ENCODE measurements around the gene MORN5. TPM values are rescaled to one million over a fixed set of nuclear protein-coding genes. Genes with fewer than 3 reads are reported as not detected.

Gene MORN5
- total RNA-seq, 2 experiments from 2014 or later = not detected

DNA sequence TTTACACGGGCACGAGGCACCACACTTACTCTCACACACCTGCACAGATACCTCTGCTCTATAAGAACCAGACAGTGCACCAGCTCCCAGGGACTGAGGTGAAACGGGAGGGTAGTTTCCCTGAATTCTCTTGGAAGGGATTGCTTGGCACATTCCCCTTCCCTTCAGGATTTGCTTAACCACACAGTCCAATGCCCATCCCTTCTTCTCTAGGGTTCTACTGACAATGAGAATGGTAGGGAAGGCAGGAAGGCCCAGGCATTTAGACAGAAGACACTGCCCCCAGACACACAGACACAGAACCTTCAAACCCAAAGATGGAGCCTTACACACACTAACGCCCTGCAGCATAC is 69.8 kb downstream of the MORN5 start:
- no peak overlapping the region for H3K27ac Mint-ChIP-seq
- no peaks in the 10 kb centered on the region for H3K36me3 Mint-ChIP-seq

DNA sequence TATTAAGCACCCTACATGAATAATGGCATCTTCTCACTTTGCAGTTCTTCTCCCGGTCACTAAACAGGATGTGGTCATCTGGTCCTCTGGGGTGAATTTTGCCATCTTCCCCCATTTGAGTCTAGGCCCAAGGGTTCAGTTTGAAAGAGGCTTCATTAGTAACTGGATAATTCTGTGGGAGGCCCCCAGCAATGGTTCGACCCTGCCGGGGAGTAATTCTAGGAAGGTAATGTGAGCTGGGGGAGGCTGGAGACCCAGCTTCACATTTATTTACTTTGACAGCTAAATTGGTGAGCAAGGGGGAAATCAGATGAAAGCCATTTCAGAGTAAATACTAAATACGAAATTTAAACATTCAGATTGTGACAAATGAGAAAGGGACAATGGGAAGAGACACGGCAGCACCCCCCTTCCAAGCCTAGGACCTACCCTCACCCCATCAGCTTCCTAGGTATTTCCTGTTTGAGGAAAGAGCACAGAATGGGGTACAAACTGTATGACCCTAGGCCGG is 73.1 kb downstream of the MORN5 start:
- H3K27me3 Mint-ChIP-seq = peaks cover 11% of the 10 kb centered on the region
- no peaks in the 10 kb centered on the region for H3K36me3 Mint-ChIP-seq
- no peak overlapping the region for H3K27ac Mint-ChIP-seq

More for the DNA sequence above, 69.8 kb downstream of the MORN5 start:
- no peak overlapping the region for H3K4me3 Mint-ChIP-seq
- no peak for DNase-seq
- no peaks in the 10 kb centered on the region for H3K9me3 Mint-ChIP-seq
- no peaks in the 10 kb centered on the region for H3K4me1 Mint-ChIP-seq
- peaks cover 42% of the 10 kb centered on the region for H3K27me3 Mint-ChIP-seq

DNA sequence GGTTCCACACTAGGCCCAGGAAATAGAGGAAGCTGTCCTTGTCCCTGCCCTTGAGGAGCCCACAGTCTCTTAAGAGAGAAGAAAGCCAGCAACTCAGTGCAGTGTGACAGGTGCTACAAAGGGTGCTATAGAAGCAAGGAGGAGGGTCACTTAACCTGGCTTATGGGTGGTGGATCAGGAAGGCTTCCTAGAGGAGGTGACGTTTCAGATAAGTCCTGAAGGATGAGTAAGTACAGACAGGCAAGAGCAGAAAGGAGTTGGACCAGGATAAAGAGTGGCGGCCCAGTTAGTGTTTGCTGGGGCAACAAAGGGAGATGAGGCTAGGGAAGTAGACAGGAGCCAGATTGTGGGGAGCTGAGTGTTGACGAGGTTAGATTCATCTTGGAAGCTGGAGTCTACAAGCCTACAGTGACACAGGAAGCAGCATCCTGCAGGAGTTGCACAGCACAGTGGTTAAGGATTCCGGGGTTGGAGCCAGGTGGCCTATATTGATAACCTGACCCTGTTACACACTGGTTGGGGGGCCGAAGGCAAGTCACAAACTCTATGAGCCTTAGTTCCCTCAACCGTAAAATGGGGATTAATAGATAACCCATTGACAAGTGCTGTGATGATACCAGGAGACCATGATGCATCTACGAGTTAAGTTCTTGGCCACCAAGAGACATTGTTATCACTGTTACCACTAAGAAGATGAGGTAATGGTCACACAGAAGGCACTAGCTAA is 74.5 kb downstream of the MORN5 start:
- H3K27ac Mint-ChIP-seq = no peak overlapping the region
- H3K27me3 Mint-ChIP-seq = peaks cover 7% of the 10 kb centered on the region
- DNase-seq = no peak
- H3K4me1 Mint-ChIP-seq = no peaks in the 10 kb centered on the region
- H3K4me3 Mint-ChIP-seq = no peak overlapping the region
- peaks cover 2% of the 10 kb centered on the region for H3K36me3 Mint-ChIP-seq
- no peaks in the 10 kb centered on the region for H3K9me3 Mint-ChIP-seq

More for the DNA sequence above, 73.1 kb downstream of the MORN5 start:
- Mint-ChIP-seq H3K9me3 (no peaks in the 10 kb centered on the region), H3K4me3 (no peak overlapping the region), H3K4me1 (no peaks in the 10 kb centered on the region)
- DNase-seq = no peak

DNA sequence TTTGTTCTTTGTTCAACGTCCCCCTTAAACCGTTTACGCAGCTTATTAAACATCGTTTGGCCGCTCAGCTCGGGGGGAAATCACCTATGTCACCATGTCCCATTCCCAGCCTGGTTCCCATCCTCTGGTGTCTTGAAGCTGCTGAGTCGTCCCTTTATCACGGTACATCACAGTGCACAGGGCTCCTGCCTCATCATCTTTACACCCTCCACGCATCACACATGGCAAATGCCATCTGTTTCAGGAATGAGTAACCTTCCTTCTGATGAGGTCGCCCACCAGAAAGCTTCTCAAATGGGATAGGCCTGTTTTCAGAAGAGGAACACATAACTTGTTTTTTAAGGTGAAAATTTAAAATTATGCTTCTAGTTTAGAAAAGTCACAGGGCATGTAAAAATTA is 77.0 kb downstream of the MORN5 start:
- H3K9me3 Mint-ChIP-seq = no peaks in the 10 kb centered on the region
- H3K4me1 Mint-ChIP-seq = no peaks in the 10 kb centered on the region
- no peak overlapping the region for H3K4me3 Mint-ChIP-seq
- H3K27ac Mint-ChIP-seq = no peak overlapping the region
- peaks cover 4% of the 10 kb centered on the region for H3K36me3 Mint-ChIP-seq
- H3K27me3 Mint-ChIP-seq = peaks cover 7% of the 10 kb centered on the region
- no peak for DNase-seq

DNA sequence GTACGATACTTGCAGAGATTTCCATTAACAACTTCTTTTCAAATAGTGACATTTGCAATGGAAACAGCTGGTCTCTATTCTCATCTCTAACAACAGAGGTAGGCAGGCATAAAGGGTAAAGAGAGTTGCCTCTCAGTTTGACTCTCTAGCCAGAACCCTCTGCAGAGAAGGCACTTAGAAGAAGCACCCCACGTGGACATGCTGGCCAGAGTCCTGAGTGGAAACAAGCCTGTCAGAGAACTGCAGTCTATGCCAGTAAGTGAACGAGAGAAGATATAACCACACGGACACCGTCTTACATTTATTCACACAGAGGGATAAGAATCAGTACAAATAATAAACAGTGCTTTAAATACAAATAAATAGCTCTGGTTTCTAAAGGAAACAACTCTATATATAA is 80.0 kb downstream of the MORN5 start:
- Mint-ChIP-seq H3K36me3 (peaks cover 4% of the 10 kb centered on the region), H3K9me3 (no peaks in the 10 kb centered on the region), H3K4me1 (no peaks in the 10 kb centered on the region), H3K27me3 (no peaks in the 10 kb centered on the region), H3K27ac (no peak overlapping the region), H3K4me3 (no peak overlapping the region)
- no peak for DNase-seq

DNA sequence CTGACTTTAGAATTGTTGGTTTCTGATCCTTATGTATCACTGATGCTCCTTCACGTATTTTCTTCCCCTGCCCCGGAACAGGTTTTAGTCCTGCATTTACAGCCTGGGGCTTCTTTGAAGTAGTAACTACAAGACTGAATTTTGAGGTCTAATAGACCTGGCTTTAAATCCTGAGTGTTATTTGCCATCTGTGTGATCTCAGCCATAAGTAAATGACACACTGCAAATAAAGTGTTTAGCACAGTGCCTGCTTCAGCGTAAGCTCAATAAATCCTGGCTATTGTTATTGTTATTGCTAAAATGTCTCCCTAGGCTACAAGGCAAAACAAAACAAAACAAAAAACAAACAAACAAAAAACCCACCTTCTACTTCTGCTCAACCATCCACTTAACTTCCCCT is 84.6 kb downstream of the MORN5 start:
- no peaks in the 10 kb centered on the region for H3K4me1 Mint-ChIP-seq
- H3K4me3 Mint-ChIP-seq = no peak overlapping the region
- peaks cover 6% of the 10 kb centered on the region for H3K36me3 Mint-ChIP-seq
- no peaks in the 10 kb centered on the region for H3K9me3 Mint-ChIP-seq
- DNase-seq = no peak
- no peak overlapping the region for H3K27ac Mint-ChIP-seq
- no peaks in the 10 kb centered on the region for H3K27me3 Mint-ChIP-seq

DNA sequence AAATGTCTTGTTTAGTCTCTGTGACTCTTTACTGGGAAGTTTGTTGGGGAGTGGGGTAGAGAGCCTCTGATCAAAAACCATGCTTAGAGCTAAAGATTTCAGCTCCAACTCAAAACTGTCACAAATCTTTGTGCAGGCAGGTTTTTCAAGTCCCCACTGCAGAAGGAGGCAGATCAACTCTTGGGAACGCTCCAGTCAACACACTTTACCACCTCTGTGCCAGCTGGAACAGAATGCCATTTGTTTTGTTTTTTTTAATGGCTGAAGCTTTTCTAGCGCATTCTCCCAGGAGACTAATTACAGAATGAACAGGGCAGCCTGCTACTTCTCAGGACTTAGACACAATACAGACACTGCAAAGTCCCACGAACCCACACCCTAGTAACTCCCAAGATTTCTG is 87.0 kb downstream of the MORN5 start:
- Mint-ChIP-seq H3K4me3 (no peak overlapping the region), H3K36me3 (peaks cover 13% of the 10 kb centered on the region), H3K4me1 (no peaks in the 10 kb centered on the region), H3K9me3 (no peaks in the 10 kb centered on the region), H3K27me3 (no peaks in the 10 kb centered on the region), H3K27ac (no peak overlapping the region)
- DNase-seq = no peak

DNA sequence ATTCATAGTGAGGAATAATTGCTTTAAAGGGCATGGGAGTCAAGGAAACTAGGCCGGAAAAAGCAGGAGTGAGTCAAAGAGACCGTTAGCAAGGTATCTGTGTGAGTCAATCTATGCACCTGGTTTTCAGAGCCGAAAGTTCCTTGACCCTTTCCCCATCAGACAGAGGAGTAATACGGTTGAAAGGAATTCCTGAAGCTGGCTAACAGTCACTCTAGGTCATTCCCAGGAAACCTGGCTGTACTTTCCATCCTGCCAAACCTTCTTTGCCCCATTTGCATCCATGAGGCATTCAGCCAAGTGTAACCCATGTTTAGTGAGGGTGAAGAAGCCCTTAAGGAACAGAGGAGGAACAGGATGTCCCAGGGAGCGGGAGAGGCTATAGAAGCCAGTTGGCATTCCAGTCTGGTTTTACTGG is 88.7 kb downstream of the MORN5 start:
- peaks cover 13% of the 10 kb centered on the region for H3K36me3 Mint-ChIP-seq
- H3K4me3 Mint-ChIP-seq = no peak overlapping the region
- no peaks in the 10 kb centered on the region for H3K27me3 Mint-ChIP-seq
- H3K27ac Mint-ChIP-seq = no peak overlapping the region
- no peaks in the 10 kb centered on the region for H3K4me1 Mint-ChIP-seq
- no peaks in the 10 kb centered on the region for H3K9me3 Mint-ChIP-seq
- DNase-seq = no peak

Other genes with a start within 250 kb of the MORN5 start
- 1 to 10 TPM; 2.5 to 2.8 TPM for gene TTLL11, start 66.6 kb upstream of the MORN5 start, total RNA-seq
- gene NDUFA8, start 129 bp upstream of the MORN5 start, total RNA-seq = 10 to 100 TPM; 55.2 to 56.4 TPM
- under 1 TPM; 0.12 to 0.16 TPM for gene LHX6, start 69.0 kb downstream of the MORN5 start, total RNA-seq
- 10 to 100 TPM; 35.1 to 35.5 TPM for gene RBM18, start 104.9 kb downstream of the MORN5 start, total RNA-seq
- 10 to 100 TPM; 76.9 to 84.0 TPM for gene MRRF, start 105.0 kb downstream of the MORN5 start, total RNA-seq
- gene PTGS1, start 211.1 kb downstream of the MORN5 start, total RNA-seq = under 1 TPM; 0.47 to 0.62 TPM

Data from activated naive CD8-positive, alpha-beta T cell treated with anti-CD3 and anti-CD28 coated beads for 36 hours (primary cell).